ENCODE measurements around the gene ZNF358.

The ZNF358 gene

GRCh38 chr19:7562646-7563393, 46.9 kb downstream of the ZNF358 start:
- Histone ChIP-seq H3K36me3 (ENCODE audit: control insufficient read depth, insufficient read depth, low read length) (peaks cover 8% of the 10 kb centered on the region), H3K4me3 (replicated peaks; ENCODE audit: low read depth, low read length) (no peak overlapping the region), H3K27me3 (replicated peaks; ENCODE audit: control insufficient read depth, insufficient read depth, low read length) (no peaks in the 10 kb centered on the region)
- TF ChIP-seq CTCF (IDR thresholded peaks at IDR 0.05; ENCODE audit: insufficient read depth, low read length, poor library complexity, severe bottlenecking): no peak
- DNase-seq (ENCODE audit: extremely low read depth, insufficient read length): no peak

DNA sequence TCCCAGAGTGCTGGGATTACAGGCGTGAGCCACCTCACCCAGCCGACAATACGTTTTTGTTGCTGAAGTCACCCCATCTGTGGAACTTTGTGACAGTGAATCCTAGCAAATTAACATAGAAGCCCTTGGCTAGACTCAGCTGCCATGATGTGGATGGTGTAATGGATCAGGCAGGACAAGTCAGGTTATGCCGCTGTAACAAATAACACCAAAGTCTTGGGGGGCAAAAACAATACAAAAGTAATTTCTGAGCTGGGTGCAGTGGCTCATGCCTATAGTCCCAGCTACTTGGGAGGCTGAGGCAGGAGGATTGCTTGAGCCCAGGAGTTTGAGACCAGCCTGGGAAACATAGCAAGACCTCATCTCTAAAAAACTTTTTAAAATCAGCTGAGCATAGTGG, 49.0 kb downstream of the ZNF358 start:
- no peak for TF ChIP-seq CTCF (IDR thresholded peaks at IDR 0.05; ENCODE audit: insufficient read depth, low read length, poor library complexity, severe bottlenecking)
- Histone ChIP-seq H3K4me3 (replicated peaks; ENCODE audit: low read depth, low read length) (no peak overlapping the region), H3K27me3 (replicated peaks; ENCODE audit: control insufficient read depth, insufficient read depth, low read length) (no peaks in the 10 kb centered on the region), H3K36me3 (ENCODE audit: control insufficient read depth, insufficient read depth, low read length) (peaks cover 2% of the 10 kb centered on the region; the same call in 1 of the 2 replicates)
- no peak for DNase-seq (ENCODE audit: extremely low read depth, insufficient read length)

GRCh38 chr19:7565332-7565731, 49.4 kb downstream of the ZNF358 start:
- Histone ChIP-seq H3K27me3 (replicated peaks; ENCODE audit: control insufficient read depth, insufficient read depth, low read length) (no peaks in the 10 kb centered on the region), H3K4me3 (replicated peaks; ENCODE audit: low read depth, low read length) (no peak overlapping the region), H3K36me3 (ENCODE audit: control insufficient read depth, insufficient read depth, low read length) (peaks cover 2% of the 10 kb centered on the region; the same call in 1 of the 2 replicates)
- no peak for TF ChIP-seq CTCF (IDR thresholded peaks at IDR 0.05; ENCODE audit: insufficient read depth, low read length, poor library complexity, severe bottlenecking)
- no peak for DNase-seq (ENCODE audit: extremely low read depth, insufficient read length)

Data from GM06990 (cell line).